IMR-90 (cell line): Measurements from ENCODE around the gene MAML3.

Source experiments
- BHLHE40 ChIP-seq: fragments of 150-350 bp; IDR thresholded peaks from 2 replicates; pipeline ENCODE4 v1.6.1; 2016; ENCODE audit warnings: mild to moderate bottlenecking, low read depth, low read length
- CHD1 ChIP-seq: IDR thresholded peaks from 2 replicates; pipeline ENCODE4 v1.6.1; 2012; ENCODE audit warnings: low read depth, low read length, improper control_type of control experiment
- ELK1 ChIP-seq: fragments of 150-350 bp; IDR thresholded peaks from 2 replicates; pipeline ENCODE4 v1.6.1; 2016; ENCODE audit warnings: low read depth, mild to moderate bottlenecking, low read length, moderate library complexity, borderline replicate concordance
- FOS ChIP-seq: fragments of 150-350 bp; IDR thresholded peaks from 2 replicates; pipeline ENCODE4 v1.6.1; 2016; ENCODE audit warnings: low read depth, low read length
- MAFK ChIP-seq: IDR thresholded peaks from 2 replicates; pipeline ENCODE4 v1.6.1; 2012; ENCODE audit warnings: low read depth, low read length, improper control_type of control experiment
- POLR2A ChIP-seq: IDR thresholded peaks from 2 replicates; pipeline ENCODE4 v1.6.1; 2012; ENCODE audit warnings: mild to moderate bottlenecking, low read depth, low read length
- RAD21 ChIP-seq: IDR thresholded peaks from 2 replicates; pipeline ENCODE4 v1.6.1; 2012; ENCODE audit warnings: low read length, improper control_type of control experiment
- RFX5 ChIP-seq: IDR thresholded peaks from 2 replicates; pipeline ENCODE4 v1.8.0; 2012; ENCODE audit warnings: low read depth, mild to moderate bottlenecking, low read length, moderate library complexity
- SMC3 ChIP-seq: fragments of 150-350 bp; IDR thresholded peaks from 2 replicates; pipeline ENCODE4 v1.6.1; 2016; ENCODE audit warnings: low read depth, mild to moderate bottlenecking, antibody characterized with exemption, low read length, moderate library complexity
- TF ChIP-seq, protein P1 (sequence below): conservative IDR thresholded peaks from 2 replicates; pipeline ENCODE4 v1.5.1; 2012; ENCODE audit warnings: mild to moderate bottlenecking, low read depth, low read length, improper control_type of control experiment

DNA sequence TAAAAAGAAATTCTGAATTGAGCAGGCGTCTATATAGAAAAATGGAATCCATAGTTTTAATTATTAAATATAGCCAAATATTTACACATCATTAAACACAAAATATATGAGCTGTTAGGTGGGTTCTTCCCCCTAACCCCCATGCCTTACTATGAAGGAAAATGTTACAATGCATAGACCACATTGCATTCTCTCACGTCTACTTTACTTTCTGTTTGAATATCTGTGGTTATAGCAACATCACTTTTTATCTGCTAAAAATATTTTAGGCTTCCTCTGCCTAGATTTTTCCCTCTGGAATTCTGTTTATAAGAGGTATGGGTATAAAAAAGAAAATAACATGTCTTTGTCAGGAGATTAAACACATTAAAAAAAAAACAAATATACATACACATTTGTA lies 73.1 kb downstream of the MAML3 start:
- no peak for TF ChIP-seq SMC3
- TF ChIP-seq, protein P1, sequence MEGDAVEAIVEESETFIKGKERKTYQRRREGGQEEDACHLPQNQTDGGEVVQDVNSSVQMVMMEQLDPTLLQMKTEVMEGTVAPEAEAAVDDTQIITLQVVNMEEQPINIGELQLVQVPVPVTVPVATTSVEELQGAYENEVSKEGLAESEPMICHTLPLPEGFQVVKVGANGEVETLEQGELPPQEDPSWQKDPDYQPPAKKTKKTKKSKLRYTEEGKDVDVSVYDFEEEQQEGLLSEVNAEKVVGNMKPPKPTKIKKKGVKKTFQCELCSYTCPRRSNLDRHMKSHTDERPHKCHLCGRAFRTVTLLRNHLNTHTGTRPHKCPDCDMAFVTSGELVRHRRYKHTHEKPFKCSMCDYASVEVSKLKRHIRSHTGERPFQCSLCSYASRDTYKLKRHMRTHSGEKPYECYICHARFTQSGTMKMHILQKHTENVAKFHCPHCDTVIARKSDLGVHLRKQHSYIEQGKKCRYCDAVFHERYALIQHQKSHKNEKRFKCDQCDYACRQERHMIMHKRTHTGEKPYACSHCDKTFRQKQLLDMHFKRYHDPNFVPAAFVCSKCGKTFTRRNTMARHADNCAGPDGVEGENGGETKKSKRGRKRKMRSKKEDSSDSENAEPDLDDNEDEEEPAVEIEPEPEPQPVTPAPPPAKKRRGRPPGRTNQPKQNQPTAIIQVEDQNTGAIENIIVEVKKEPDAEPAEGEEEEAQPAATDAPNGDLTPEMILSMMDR = no peak
- TF ChIP-seq POLR2A = no peak
- no peak for TF ChIP-seq BHLHE40
- no peak for TF ChIP-seq ELK1
- TF ChIP-seq FOS = no peak
- TF ChIP-seq RAD21 = no peak
- no peak for TF ChIP-seq CHD1
- TF ChIP-seq MAFK = no peak
- TF ChIP-seq RFX5 = no peak
